DOHH2 (cell line): ENCODE data around the gene POFUT2.

Experiments used
- H3F3A ChIP-seq: fragments of 200-600 bp; sonication (generic), shearing (Covaris generic); 2 replicates; pipeline ENCODE4 v1.6.0; 2016; ENCODE audit warnings: antibody characterized with exemption, mild to moderate bottlenecking; ENCODE audit not compliant: control insufficient read depth, insufficient read depth
- H3K27ac ChIP-seq: fragments of 200-600 bp; sonication (generic); 2 replicates; pipeline ENCODE4 v1.5.1; 2014; ENCODE audit warnings: low read depth, mild to moderate bottlenecking, low read length, moderate library complexity
- H3K27me3 ChIP-seq: fragments of 200-600 bp; sonication (generic); 2 replicates; pipeline ENCODE4 v1.6.1; 2014; ENCODE audit warnings: mild to moderate bottlenecking, low read length, mixed read lengths; ENCODE audit not compliant: control insufficient read depth
- H3K36me3 ChIP-seq: fragments of 200-600 bp; sonication (generic); 2 replicates; pipeline ENCODE4 v1.6.1; 2014; ENCODE audit warnings: mild to moderate bottlenecking, low read length, moderate library complexity, mixed read lengths; ENCODE audit not compliant: control insufficient read depth
- H3K4me1 ChIP-seq: fragments of 200-600 bp; sonication (generic); 2 replicates; pipeline ENCODE4 v1.6.1; 2014; ENCODE audit warnings: mild to moderate bottlenecking, low read length, mixed read lengths; ENCODE audit not compliant: control insufficient read depth
- H3K4me2 ChIP-seq: fragments of 200-600 bp; sonication (generic); 2 replicates; pipeline ENCODE4 v1.6.0; 2014; ENCODE audit warnings: mild to moderate bottlenecking, low read length, moderate library complexity
- H3K4me3 ChIP-seq: fragments of 200-600 bp; sonication (generic); 2 replicates; pipeline ENCODE4 v1.5.1; 2014; ENCODE audit warnings: mild to moderate bottlenecking, low read length, mixed read lengths
- H3K79me2 ChIP-seq: fragments of 200-600 bp; sonication (generic); 2 replicates; pipeline ENCODE4 v1.6.1; 2014; ENCODE audit warnings: mild to moderate bottlenecking, low read length, mixed read lengths; ENCODE audit not compliant: control insufficient read depth
- H3K9me2 ChIP-seq: fragments of 200-600 bp; sonication (generic); replicated peaks from 2 replicates; pipeline ENCODE4 v1.6.1; 2014; ENCODE audit warnings: mild to moderate bottlenecking, low read length, mixed read lengths; ENCODE audit not compliant: control insufficient read depth
- H3K9me3 ChIP-seq: fragments of 200-600 bp; sonication (generic); 2 replicates; pipeline ENCODE4 v1.6.1; 2014; ENCODE audit warnings: antibody characterized with exemption, low read length, mixed read lengths; ENCODE audit not compliant: control insufficient read depth, insufficient read depth
- H4K20me1 ChIP-seq: fragments of 200-600 bp; sonication (generic); 2 replicates; pipeline ENCODE4 v1.6.0; 2014; ENCODE audit warnings: low read depth, mild to moderate bottlenecking, antibody characterized with exemption, low read length, moderate library complexity; ENCODE audit not compliant: control insufficient read depth, insufficient read depth
- EZH2phosphoT487 ChIP-seq: fragments of 200-600 bp; sonication (generic); IDR thresholded peaks from 2 replicates; pipeline ENCODE4 v1.6.1; 2017; ENCODE audit warnings: borderline replicate concordance, mild to moderate bottlenecking, antibody characterized with exemption, low read length, moderate library complexity, mixed read lengths
- TF ChIP-seq, protein P1 (sequence below): fragments of 200-600 bp; sonication (generic); IDR thresholded peaks from one replicate; pipeline ENCODE4 v1.5.1; 2014; ENCODE audit warnings: antibody characterized with exemption, mild to moderate bottlenecking, low read depth, low read length; ENCODE audit not compliant: poor library complexity, severe bottlenecking

Gene POFUT2

DNA sequence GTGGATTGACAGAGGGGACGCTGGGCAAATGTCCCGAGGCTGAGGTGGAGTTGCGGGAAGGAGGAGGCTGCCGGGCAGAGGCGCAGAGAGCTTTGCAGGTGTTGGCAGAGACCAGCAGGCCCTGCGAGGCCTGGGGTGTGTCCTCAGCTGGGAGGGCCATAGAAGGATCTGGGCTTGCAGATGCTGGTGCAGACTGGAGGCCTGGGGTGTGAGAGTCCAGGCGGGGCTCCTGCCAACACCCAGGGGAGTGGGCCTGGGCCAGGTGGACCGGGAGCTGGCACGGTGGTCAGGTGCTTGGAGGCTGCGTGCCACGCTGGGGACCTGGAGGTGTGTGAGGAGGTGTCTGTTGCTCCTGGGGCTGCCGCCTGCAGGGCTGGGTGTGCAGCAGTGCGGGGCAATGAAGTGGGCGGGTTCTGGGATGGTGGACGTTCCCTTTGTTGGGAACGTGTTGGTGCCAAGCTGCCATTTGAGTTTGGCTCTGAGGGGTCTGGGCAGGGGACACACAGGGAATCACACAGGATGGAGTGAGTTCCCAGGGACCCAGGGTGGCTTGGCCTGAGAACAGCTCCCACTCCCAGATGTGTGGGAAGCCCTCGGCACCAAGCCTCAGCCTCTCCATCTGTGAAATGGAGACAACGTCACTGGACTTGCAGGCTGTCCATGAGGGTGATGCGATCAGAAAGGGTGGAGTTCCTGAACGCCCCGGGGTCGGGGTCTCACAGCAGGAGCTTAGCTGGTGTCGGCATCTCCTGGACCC, 39.9 kb upstream of the POFUT2 start:
- no peaks in the 10 kb centered on the region for H3F3A ChIP-seq
- H3K79me2 ChIP-seq, result no peaks in the 10 kb centered on the region
- H3K9me3 ChIP-seq, result no peaks in the 10 kb centered on the region
- no peaks in the 10 kb centered on the region for H4K20me1 ChIP-seq
- no peak overlapping the region for H3K4me3 ChIP-seq
- no peaks in the 10 kb centered on the region for H3K4me1 ChIP-seq
- H3K27ac ChIP-seq, result no peak overlapping the region
- no peaks in the 10 kb centered on the region for H3K36me3 ChIP-seq
- TF ChIP-seq EZH2phosphoT487, result no peak
- TF ChIP-seq, protein P1, sequence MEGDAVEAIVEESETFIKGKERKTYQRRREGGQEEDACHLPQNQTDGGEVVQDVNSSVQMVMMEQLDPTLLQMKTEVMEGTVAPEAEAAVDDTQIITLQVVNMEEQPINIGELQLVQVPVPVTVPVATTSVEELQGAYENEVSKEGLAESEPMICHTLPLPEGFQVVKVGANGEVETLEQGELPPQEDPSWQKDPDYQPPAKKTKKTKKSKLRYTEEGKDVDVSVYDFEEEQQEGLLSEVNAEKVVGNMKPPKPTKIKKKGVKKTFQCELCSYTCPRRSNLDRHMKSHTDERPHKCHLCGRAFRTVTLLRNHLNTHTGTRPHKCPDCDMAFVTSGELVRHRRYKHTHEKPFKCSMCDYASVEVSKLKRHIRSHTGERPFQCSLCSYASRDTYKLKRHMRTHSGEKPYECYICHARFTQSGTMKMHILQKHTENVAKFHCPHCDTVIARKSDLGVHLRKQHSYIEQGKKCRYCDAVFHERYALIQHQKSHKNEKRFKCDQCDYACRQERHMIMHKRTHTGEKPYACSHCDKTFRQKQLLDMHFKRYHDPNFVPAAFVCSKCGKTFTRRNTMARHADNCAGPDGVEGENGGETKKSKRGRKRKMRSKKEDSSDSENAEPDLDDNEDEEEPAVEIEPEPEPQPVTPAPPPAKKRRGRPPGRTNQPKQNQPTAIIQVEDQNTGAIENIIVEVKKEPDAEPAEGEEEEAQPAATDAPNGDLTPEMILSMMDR, result no peak
- H3K9me2 ChIP-seq, result no peaks in the 10 kb centered on the region
- no peak overlapping the region for H3K4me2 ChIP-seq
- no peaks in the 10 kb centered on the region for H3K27me3 ChIP-seq

DNA sequence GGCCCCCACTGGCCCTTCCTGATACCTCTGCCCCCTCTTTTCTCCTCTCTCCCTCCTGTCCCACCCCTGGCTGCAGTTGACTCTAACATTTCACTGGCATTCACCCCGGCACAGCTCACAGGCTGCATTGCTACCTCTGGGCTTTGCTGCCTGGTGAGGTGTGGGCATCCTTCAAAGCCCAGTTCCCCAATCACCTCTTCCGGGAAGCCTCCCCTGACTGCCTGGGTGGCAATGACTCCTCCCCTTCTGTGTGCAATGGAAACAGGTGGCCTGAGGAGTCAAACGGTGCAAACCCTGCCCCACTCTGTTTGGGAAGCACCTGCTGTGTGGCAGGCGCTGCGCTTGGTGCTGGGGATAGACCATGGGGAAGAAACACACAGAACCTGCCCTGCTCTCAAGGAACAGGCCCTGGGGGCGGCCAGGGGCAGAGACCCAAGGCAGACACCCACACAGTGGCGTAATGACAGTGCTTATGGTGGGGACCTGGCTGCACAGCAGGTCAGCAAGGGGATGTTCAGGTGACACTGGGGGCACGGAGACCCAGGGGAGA, 39.3 kb upstream of the POFUT2 start:
- H3F3A ChIP-seq, result no peaks in the 10 kb centered on the region
- no peaks in the 10 kb centered on the region for H3K79me2 ChIP-seq
- no peaks in the 10 kb centered on the region for H3K27me3 ChIP-seq
- no peaks in the 10 kb centered on the region for H3K9me2 ChIP-seq
- no peak overlapping the region for H3K27ac ChIP-seq
- TF ChIP-seq, protein P1, result no peak
- no peak for TF ChIP-seq EZH2phosphoT487
- no peaks in the 10 kb centered on the region for H3K36me3 ChIP-seq
- no peak overlapping the region for H3K4me2 ChIP-seq
- H3K4me1 ChIP-seq, result no peaks in the 10 kb centered on the region
- H3K4me3 ChIP-seq, result no peak overlapping the region
- no peaks in the 10 kb centered on the region for H4K20me1 ChIP-seq
- no peaks in the 10 kb centered on the region for H3K9me3 ChIP-seq

DNA sequence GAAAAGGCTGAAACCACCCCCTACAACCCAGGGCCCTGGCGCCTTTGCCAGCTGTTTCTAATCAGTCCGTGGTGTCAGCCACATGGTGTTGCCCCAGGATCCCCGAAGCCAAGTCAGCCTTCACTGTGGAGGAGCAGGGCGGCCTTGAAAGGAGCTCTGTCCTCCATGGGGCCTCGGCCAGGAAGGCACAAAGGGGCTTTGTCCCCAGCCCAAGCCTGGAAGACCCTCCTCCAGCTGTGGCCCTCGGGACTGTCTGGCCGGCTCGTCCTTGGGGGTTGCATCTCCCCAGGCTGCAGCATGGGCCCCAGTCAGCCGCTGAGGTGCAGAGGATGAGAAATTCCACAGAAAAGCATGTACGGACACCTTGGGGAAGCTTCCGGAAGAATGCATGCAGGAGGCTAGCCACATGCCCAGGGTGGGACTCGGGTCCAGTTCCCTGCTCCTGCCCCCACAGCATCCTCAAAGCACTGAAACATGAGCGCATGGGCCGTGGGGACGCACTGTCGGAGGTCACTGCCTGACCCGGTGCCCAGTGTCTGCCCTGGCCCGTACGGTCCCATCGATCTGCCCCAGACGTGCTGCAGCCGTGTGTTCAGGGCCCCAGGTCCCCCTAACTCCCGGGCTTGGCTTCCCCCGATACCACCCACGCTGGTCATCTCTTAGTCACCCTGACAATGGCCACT, 38.6 kb upstream of the POFUT2 start:
- H3K4me3 ChIP-seq, result no peak overlapping the region
- H3K79me2 ChIP-seq, result no peaks in the 10 kb centered on the region
- no peak overlapping the region for H3K4me2 ChIP-seq
- no peak overlapping the region for H3K27ac ChIP-seq
- no peaks in the 10 kb centered on the region for H3K4me1 ChIP-seq
- no peaks in the 10 kb centered on the region for H3K27me3 ChIP-seq
- no peaks in the 10 kb centered on the region for H3K9me2 ChIP-seq
- no peaks in the 10 kb centered on the region for H3K36me3 ChIP-seq
- no peaks in the 10 kb centered on the region for H3K9me3 ChIP-seq
- TF ChIP-seq, protein P1, result no peak
- no peak for TF ChIP-seq EZH2phosphoT487
- no peaks in the 10 kb centered on the region for H4K20me1 ChIP-seq
- no peaks in the 10 kb centered on the region for H3F3A ChIP-seq
